Activated CD8-positive, alpha-beta T cell treated with anti-CD3 and anti-CD28 coated beads for 36 hours (primary cell): ENCODE results near the gene ESYT1. TPM values are rescaled to one million over a fixed set of nuclear protein-coding genes. Genes with fewer than 3 reads are reported as not detected.

Experiments used
- ATAC-seq: fragments of 200-7000 bp; cut with Tn5 transposase; one replicate; pipeline ENCODE4 v1.10.0; 2021; ENCODE audit warnings: mild to moderate bottlenecking, moderate library complexity
- CTCF ChIA-PET: fragments of 350-600 bp; sonication (Branson Sonifier 250); formaldehyde crosslinking; loops from one replicate; lab custom pipeline; 2021; ENCODE audit warnings: antibody characterized with exemption; lab: Charles Lee
- POLR2A ChIA-PET: fragments of 350-600 bp; sonication (Branson Sonifier 250); formaldehyde crosslinking; loops from one replicate; lab custom pipeline; 2021; ENCODE audit warnings: antibody characterized with exemption; lab: Charles Lee
- DNase-seq: peaks from one replicate; pipeline ENCODE4 v3.0.0-alpha.2; 2020
- H3K27ac Mint-ChIP-seq: one replicate; pipeline ENCODE4 v1.8.0; 2021; ENCODE audit warnings: mild to moderate bottlenecking, mixed read lengths
- H3K27me3 Mint-ChIP-seq: one replicate; pipeline ENCODE4 v1.8.0; 2021; ENCODE audit warnings: mixed read lengths
- H3K36me3 Mint-ChIP-seq: one replicate; pipeline ENCODE4 v1.8.0; 2021; ENCODE audit warnings: low read depth, mixed read lengths
- H3K4me1 Mint-ChIP-seq: one replicate; pipeline ENCODE4 v1.8.0; 2021; ENCODE audit warnings: low read depth, mixed read lengths
- H3K4me3 Mint-ChIP-seq: one replicate; pipeline ENCODE4 v1.8.0; 2021; ENCODE audit warnings: mild to moderate bottlenecking, moderate library complexity, mixed read lengths
- H3K9me3 Mint-ChIP-seq: one replicate; pipeline ENCODE4 v1.8.0; 2021; ENCODE audit warnings: mixed read lengths
- intact Hi-C: fragments of 100-400 bp; cut with micrococcal nuclease; formaldehyde crosslinking; loops from one replicate; pipeline ENCODE4 v1.10.0; 2022
- total RNA-seq, 2 experiments: library from RNA; stranded (reverse); gene quantifications; one replicate each; pipeline ENCODE4 v1.2.3, GENCODE V29; 2021
- TF ChIP-seq, protein P1 (sequence below): fragments of 200-600 bp; IDR thresholded peaks from one replicate; pipeline ENCODE4 v1.8.0; 2022; ENCODE audit warnings: antibody characterized with exemption, mild to moderate bottlenecking

The ESYT1 gene
- total RNA-seq, 2 experiments from 2014 or later = 154 to 160 TPM

DNA sequence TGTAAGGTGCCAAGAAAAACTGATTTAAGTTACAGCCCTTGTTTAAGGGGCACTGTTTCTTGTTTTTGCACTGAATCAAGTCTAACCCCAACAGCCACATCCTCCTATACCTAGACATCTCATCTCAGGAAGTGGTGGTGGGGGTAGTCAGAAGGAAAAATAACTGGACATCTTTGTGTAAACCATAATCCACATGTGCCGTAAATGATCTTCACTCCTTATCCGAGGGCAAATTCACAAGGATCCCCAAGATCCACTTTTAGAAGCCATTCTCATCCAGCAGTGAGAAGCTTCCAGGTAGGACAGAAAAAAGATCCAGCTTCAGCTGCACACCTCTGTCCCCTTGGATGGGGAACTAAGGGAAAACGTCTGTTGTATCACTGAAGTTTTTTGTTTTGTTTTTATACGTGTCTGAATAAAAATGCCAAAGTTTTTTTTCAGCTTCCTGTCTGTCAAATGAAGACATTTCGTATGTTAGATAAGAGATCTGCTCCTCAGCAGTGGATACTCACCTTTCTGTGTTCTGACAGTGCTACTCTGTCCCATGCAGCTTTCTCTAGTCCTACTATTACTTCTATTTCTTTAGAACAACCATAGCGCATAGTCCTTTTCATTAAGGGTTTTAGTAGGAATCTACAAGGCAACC is 24.9 kb upstream of the ESYT1 start:
- H3K4me1 Mint-ChIP-seq = peaks cover 46% of the 10 kb centered on the region
- TF ChIP-seq, protein P1, sequence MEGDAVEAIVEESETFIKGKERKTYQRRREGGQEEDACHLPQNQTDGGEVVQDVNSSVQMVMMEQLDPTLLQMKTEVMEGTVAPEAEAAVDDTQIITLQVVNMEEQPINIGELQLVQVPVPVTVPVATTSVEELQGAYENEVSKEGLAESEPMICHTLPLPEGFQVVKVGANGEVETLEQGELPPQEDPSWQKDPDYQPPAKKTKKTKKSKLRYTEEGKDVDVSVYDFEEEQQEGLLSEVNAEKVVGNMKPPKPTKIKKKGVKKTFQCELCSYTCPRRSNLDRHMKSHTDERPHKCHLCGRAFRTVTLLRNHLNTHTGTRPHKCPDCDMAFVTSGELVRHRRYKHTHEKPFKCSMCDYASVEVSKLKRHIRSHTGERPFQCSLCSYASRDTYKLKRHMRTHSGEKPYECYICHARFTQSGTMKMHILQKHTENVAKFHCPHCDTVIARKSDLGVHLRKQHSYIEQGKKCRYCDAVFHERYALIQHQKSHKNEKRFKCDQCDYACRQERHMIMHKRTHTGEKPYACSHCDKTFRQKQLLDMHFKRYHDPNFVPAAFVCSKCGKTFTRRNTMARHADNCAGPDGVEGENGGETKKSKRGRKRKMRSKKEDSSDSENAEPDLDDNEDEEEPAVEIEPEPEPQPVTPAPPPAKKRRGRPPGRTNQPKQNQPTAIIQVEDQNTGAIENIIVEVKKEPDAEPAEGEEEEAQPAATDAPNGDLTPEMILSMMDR = no peak
- H3K36me3 Mint-ChIP-seq = peaks cover 34% of the 10 kb centered on the region
- intact Hi-C loops = loop anchor here (2.0 kb wide), 1 partner anchor 60 kb away; no protein-coding TSS in a partner anchor
- H3K4me3 Mint-ChIP-seq = peak overlapping the region; percentile 95
- POLR2A ChIA-PET = interaction anchor here (1.2 to 9.1 kb wide), 14 partner anchors 8 to 210 kb away, joined by 3 to 162 read pairs (median 8); partner anchors contain the start of genes ERBB3, ESYT1, PYM1 and RPL41
- DNase-seq (peak; percentile 25), ATAC-seq (no peak)
- peak overlapping the region; percentile 99 for H3K27ac Mint-ChIP-seq
- H3K9me3 Mint-ChIP-seq = no peaks in the 10 kb centered on the region
- CTCF ChIA-PET = interaction anchor here (0.8 to 8.1 kb wide), 9 partner anchors 12 to 107 kb away, joined by 3 to 53 read pairs (median 7); partner anchors contain the start of genes ERBB3, SUOX and ZC3H10
- H3K27me3 Mint-ChIP-seq = no peaks in the 10 kb centered on the region

DNA sequence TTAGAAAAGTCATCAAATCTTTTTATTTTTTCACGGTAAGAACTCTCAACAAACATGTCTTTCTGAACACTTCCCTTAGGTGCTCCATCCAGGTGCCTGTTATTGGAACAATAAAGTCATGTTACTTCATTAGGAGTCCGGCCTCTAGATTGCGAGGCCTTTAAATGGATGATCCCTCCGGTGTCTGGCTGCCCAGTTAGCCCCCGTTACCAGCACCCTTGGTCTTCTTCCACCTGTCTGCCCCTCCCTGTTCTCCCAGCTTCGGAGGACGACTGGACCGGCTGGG is 24.3 kb upstream of the ESYT1 start:
- POLR2A ChIA-PET = interaction anchor here (0.7 to 9.1 kb wide), 21 partner anchors 9 to 373 kb away, joined by 3 to 162 read pairs (median 7); partner anchors contain the start of genes ERBB3, ESYT1, PYM1 and RAB5B
- H3K27me3 Mint-ChIP-seq = no peaks in the 10 kb centered on the region
- TF ChIP-seq, protein P1 = no peak
- intact Hi-C loops = loop anchor here (1.0 to 2.0 kb wide), 2 partner anchors 49 to 61 kb away; partner anchors contain the start of gene MYL6B
- peak overlapping the region; percentile 99 for H3K27ac Mint-ChIP-seq
- ATAC-seq (peak; percentile 1), DNase-seq (no peak)
- H3K4me3 Mint-ChIP-seq = peak overlapping the region; percentile 95
- peaks cover 39% of the 10 kb centered on the region for H3K36me3 Mint-ChIP-seq
- CTCF ChIA-PET = interaction anchor here (0.8 to 8.1 kb wide), 17 partner anchors 10 to 164 kb away, joined by 3 to 53 read pairs (median 6); partner anchors contain the start of genes ERBB3, ESYT1, SUOX and ZC3H10
- no peaks in the 10 kb centered on the region for H3K9me3 Mint-ChIP-seq
- H3K4me1 Mint-ChIP-seq = peaks cover 47% of the 10 kb centered on the region

DNA sequence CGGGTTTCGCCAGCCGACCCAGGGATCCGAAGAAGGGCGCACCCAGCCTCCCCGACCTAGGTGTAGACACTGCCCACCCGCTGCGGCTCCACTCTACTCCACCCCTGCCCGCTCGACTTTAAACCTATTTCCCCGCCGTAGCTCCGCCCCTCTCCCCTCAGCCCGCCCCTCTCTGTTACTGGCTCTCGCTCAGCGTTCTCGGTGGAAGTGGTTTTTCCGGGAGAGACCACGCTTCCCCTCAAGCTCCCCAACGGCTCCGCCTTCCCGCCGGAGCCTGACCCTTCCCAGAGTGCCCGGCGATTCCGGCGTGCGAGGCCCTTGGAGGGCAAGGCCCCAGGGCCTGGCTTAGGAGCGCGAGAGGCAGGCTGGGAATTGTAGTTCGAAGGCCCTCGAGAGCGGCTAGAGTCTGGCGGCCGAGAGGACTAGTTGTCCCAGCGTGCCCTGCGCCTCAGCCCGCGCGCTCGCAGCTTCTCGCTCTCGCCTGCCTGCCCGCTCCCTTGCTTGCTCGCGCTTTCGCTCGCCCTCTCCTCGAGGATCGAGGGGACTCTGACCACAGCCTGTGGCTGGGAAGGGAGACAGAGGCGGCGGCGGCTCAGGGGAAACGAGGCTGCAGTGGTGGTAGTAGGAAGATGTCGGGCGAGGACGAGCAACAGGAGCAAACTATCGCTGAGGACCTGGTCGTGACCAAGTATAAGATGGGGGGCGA is 23.8 kb upstream of the ESYT1 start, which contains the start of gene PA2G4:
Gene PA2G4 (plus strand): TSS at position 451 of the 706 bp plus-strand sequence. CDS start 179 bp downstream, at position 630.
- peak; percentile 100 for DNase-seq
- intact Hi-C loops = loop anchor here (1.0 kb wide), 1 partner anchor 48 kb away; the partner anchor contains the start of gene MYL6B
- Mint-ChIP-seq H3K4me3 (peak within 1 kb of the TSS; percentile 95), H3K27me3 (no peaks in the 10 kb centered on the region), H3K4me1 (peaks cover 47% of the 10 kb centered on the region), H3K36me3 (peaks cover 43% of the 10 kb centered on the region), H3K9me3 (no peaks in the 10 kb centered on the region), H3K27ac (peak within 1 kb of the TSS; percentile 99)
- TF ChIP-seq, protein P1 = no peak
- POLR2A ChIA-PET = interaction anchor here (0.5 to 9.1 kb wide), 25 partner anchors 9 to 385 kb away, joined by 3 to 162 read pairs (median 7); partner anchors contain the start of genes ERBB3, ESYT1, PYM1 and RAB5B
- CTCF ChIA-PET = interaction anchor here (0.8 to 8.1 kb wide), 17 partner anchors 9 to 164 kb away, joined by 3 to 53 read pairs (median 6); partner anchors contain the start of genes ERBB3, ESYT1, SMARCC2 and SUOX
- ATAC-seq = peak; percentile 94

DNA sequence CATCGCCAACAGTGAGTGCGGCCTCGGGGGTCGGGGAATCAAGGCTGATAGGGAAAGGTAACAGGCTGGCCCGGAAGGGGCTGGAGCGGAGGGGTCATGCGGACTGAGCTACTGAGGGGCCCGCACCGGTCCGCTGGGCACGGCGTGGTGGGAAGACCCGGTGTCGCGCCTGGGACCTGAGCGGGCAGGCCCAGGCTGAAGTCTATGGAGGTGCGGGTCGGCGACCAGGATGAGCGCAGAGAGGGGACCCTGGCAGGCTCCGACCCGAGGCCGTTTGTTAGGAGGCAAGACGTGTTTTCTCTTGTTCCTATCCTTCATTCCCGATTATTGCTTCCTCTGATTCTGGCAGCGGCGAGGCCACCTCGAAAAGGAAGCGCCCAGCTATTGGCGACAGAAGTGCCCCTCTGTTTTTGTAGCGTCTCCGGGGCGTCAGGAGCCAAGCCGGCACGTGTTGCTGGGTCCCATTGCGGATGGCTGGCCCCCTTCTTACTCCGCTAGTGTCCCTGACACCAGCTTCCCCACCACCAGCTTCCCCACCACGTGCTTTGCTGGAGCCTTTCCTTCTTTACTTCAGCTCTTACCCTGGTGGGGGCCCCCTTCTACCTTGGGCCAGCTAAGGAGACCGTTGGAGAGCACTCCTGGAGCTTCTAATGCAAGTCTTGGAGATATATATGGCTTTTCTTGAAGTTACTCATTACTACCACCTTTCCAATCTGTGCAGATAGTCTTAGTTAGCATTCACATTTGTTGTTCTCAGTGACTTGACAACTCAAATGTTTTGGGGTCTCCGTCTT is 23.1 kb upstream of the ESYT1 start:
- Mint-ChIP-seq H3K4me3 (peak overlapping the region; percentile 95), H3K4me1 (peaks cover 44% of the 10 kb centered on the region), H3K27ac (peak overlapping the region; percentile 99), H3K27me3 (no peaks in the 10 kb centered on the region), H3K36me3 (peaks cover 49% of the 10 kb centered on the region), H3K9me3 (no peaks in the 10 kb centered on the region)
- CTCF ChIA-PET = interaction anchor here (0.9 to 8.1 kb wide), 16 partner anchors 8 to 165 kb away, joined by 3 to 53 read pairs (median 6); partner anchors contain the start of genes ERBB3, ESYT1, RAB5B and SMARCC2
- POLR2A ChIA-PET = interaction anchor here (0.6 to 9.1 kb wide), 23 partner anchors 8 to 374 kb away, joined by 3 to 162 read pairs (median 6); partner anchors contain the start of genes ERBB3, ESYT1, MYL6 and PYM1
- peak; percentile 50 for DNase-seq
- intact Hi-C loops = loop anchor here (1.0 kb wide), 1 partner anchor 47 kb away; the partner anchor contains the start of gene MYL6B
- peak; percentile 1 for ATAC-seq
- TF ChIP-seq, protein P1 = no peak
